Brain pericyte (primary cell): ENCODE data around the gene TOB2.

Experiments used
- DNase-seq: peaks from one replicate; pipeline ENCODE4 v3.0.0-alpha.2; 2012; ENCODE audit warnings: low read depth, low spot score

Gene TOB2

GRCh38 chr22:41387341-41387740, 59.3 kb downstream of the TOB2 start:
- no peak for DNase-seq

- DNase-seq = no peak
Observed at GRCh38 chr22:41384128-41384527, 62.5 kb downstream of the TOB2 start.
